Dendritic cell treated with granulocyte-macrophage colony-stimulating factor and Interleukin-4, amounts not matched to agents 40 ng/mL and 50 ng/mL, for 4 days (primary cell): ENCODE data around the gene LMOD2.
A peak's percentile ranks its signal among the peaks of the same experiment; 100 is the strongest.

Experiments
- H3K27ac Mint-ChIP-seq: one replicate; pipeline ENCODE4 v1.8.0; 2022; ENCODE audit warnings: mild to moderate bottlenecking, mixed read lengths
- H3K27me3 Mint-ChIP-seq: one replicate; pipeline ENCODE4 v1.8.0; 2022; ENCODE audit warnings: mild to moderate bottlenecking, mixed read lengths
- H3K36me3 Mint-ChIP-seq: one replicate; pipeline ENCODE4 v1.8.0; 2022; ENCODE audit warnings: low read depth, mixed read lengths
- H3K4me1 Mint-ChIP-seq: one replicate; pipeline ENCODE4 v1.8.0; 2022; ENCODE audit warnings: low read depth, mixed read lengths
- H3K4me3 Mint-ChIP-seq: one replicate; pipeline ENCODE4 v1.8.0; 2022; ENCODE audit warnings: mild to moderate bottlenecking, moderate library complexity, mixed read lengths
- H3K9me3 Mint-ChIP-seq: one replicate; pipeline ENCODE4 v1.8.0; 2022; ENCODE audit warnings: mixed read lengths
- intact Hi-C: fragments of 100-400 bp; cut with micrococcal nuclease; formaldehyde crosslinking; loops from one replicate; pipeline ENCODE4 v1.15.0; 2022

The LMOD2 gene

GRCh38 chr7:123692471-123692877 lies 36.8 kb downstream of the LMOD2 start:
- no peaks in the 10 kb centered on the region for H3K4me1 Mint-ChIP-seq
- intact Hi-C loops = no loop called here
- H3K27ac Mint-ChIP-seq = no peak overlapping the region
- H3K27me3 Mint-ChIP-seq = no peaks in the 10 kb centered on the region
- peaks cover 57% of the 10 kb centered on the region for H3K36me3 Mint-ChIP-seq
- no peaks in the 10 kb centered on the region for H3K9me3 Mint-ChIP-seq
- no peak overlapping the region for H3K4me3 Mint-ChIP-seq

- no peaks in the 10 kb centered on the region for H3K9me3 Mint-ChIP-seq
- no peaks in the 10 kb centered on the region for H3K4me1 Mint-ChIP-seq
- intact Hi-C loops = no loop called here
- H3K4me3 Mint-ChIP-seq = no peak overlapping the region
- H3K27me3 Mint-ChIP-seq = no peaks in the 10 kb centered on the region
- H3K27ac Mint-ChIP-seq = no peak overlapping the region
- H3K36me3 Mint-ChIP-seq = peaks cover 61% of the 10 kb centered on the region
Measured at GRCh38 chr7:123695944-123696677, 40.4 kb downstream of the LMOD2 start.

- Mint-ChIP-seq H3K4me3 (no peak overlapping the region), H3K4me1 (no peaks in the 10 kb centered on the region), H3K27ac (no peak overlapping the region), H3K36me3 (peaks cover 48% of the 10 kb centered on the region), H3K27me3 (no peaks in the 10 kb centered on the region), H3K9me3 (no peaks in the 10 kb centered on the region)
- intact Hi-C loops = no loop called here
Measured at GRCh38 chr7:123705211-123705901, 49.7 kb downstream of the LMOD2 start.

- intact Hi-C loops = no loop called here
- no peaks in the 10 kb centered on the region for H3K27me3 Mint-ChIP-seq
- no peak overlapping the region for H3K27ac Mint-ChIP-seq
- H3K4me3 Mint-ChIP-seq = no peak overlapping the region
- H3K36me3 Mint-ChIP-seq = peaks cover 29% of the 10 kb centered on the region
- H3K4me1 Mint-ChIP-seq = peaks cover 24% of the 10 kb centered on the region
- H3K9me3 Mint-ChIP-seq = no peaks in the 10 kb centered on the region
Measured at GRCh38 chr7:123709525-123709924, 53.9 kb downstream of the LMOD2 start.

GRCh38 chr7:123710683-123711082 lies 55.0 kb downstream of the LMOD2 start:
- intact Hi-C loops = loop anchor here (5.0 kb wide), 1 partner anchor 37 kb away; the partner anchor contains the start of gene WASL
- Mint-ChIP-seq H3K4me3 (no peak overlapping the region), H3K27me3 (no peaks in the 10 kb centered on the region)

GRCh38 chr7:123711832-123712293 lies 56.2 kb downstream of the LMOD2 start:
- intact Hi-C loops = loop anchor here (5.0 kb wide), 1 partner anchor 35 kb away; the partner anchor contains the start of gene WASL
- Mint-ChIP-seq H3K4me1 (peaks cover 34% of the 10 kb centered on the region), H3K9me3 (no peaks in the 10 kb centered on the region), H3K36me3 (peaks cover 19% of the 10 kb centered on the region), H3K27me3 (no peaks in the 10 kb centered on the region), H3K27ac (peak overlapping the region; percentile 57), H3K4me3 (no peak overlapping the region)

More at GRCh38 chr7:123710683-123711082, 55.0 kb downstream of the LMOD2 start:
- Mint-ChIP-seq H3K27ac (no peak overlapping the region), H3K36me3 (peaks cover 20% of the 10 kb centered on the region), H3K4me1 (peaks cover 29% of the 10 kb centered on the region), H3K9me3 (no peaks in the 10 kb centered on the region)

GRCh38 chr7:123712619-123713018 lies 57.0 kb downstream of the LMOD2 start:
- Mint-ChIP-seq H3K27ac (peak overlapping the region; percentile 57), H3K36me3 (peaks cover 17% of the 10 kb centered on the region), H3K27me3 (no peaks in the 10 kb centered on the region), H3K9me3 (no peaks in the 10 kb centered on the region), H3K4me1 (peaks cover 34% of the 10 kb centered on the region), H3K4me3 (no peak overlapping the region)
- intact Hi-C loops = loop anchor here (5.0 kb wide), 1 partner anchor 35 kb away; the partner anchor contains the start of gene WASL
